GM19372 (cell line): ENCODE data around the gene POU4F1.
A peak's percentile ranks its signal among the peaks of the same experiment; 100 is the strongest.

Experiments used
- ATAC-seq: cut with Tn5 transposase; IDR thresholded peaks from one replicate; pipeline ENCODE4 v1.9.1; 2021; ENCODE audit warnings: mild to moderate bottlenecking, low read depth, moderate library complexity; ENCODE audit not compliant: unreplicated experiment

Gene POU4F1

DNA sequence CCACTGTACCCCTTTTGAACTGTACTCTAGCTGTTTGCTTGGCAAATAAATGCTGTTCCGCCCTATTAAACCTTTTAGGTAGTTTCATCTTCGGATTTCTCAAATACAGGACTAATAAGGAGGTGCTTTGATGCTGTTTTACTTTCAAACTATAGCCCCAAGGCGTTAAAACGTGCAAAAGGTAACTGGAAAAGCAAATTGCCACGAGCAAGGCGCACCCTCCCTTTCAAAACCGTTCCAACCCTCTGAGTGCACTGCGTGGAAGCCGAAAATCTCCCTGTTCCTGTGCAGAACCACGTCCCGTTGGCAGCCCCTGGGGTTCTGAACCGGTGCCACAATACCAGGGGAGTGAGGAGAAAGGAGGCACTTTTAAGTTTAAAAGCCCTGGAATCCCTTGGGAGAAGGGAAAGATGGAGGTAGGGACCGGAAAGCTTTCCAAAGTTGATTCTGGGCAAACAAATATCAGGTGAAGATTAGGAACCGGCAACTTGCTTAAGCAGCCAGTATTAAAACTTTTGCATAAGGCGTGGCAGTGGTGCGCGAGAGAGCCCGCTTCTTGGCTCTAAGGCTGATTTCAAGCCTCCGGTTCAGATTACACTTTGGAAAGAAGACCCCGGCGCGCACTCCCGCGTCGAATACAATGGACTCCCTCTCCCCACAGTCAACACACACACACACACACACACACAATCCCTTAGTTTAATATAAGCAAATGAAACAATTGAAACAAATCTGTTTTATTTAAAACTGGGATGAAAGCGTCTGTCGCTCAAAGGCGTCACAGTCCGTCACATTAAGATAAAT lies 9.5 kb downstream of the POU4F1 start:
- ATAC-seq: no peak

DNA sequence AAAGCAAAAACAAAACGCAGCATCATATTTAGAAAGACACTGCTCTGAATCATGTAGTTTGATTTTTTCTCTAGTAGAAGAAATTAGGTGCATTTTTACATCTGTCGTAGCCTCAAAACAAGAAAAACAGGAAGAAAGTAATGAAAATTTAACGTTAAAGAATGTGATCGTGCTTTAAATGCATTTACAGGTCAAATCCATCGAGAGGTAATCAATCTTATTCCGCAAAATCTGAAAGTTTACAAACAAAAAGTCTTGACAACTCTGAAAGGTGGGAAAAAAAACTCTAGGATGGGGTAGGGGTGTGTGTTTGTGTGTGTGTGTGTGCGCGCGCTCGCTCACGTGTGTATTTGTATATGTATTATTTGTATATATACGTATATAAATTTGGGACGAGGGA lies 10.2 kb downstream of the POU4F1 start:
- no peak for ATAC-seq

DNA sequence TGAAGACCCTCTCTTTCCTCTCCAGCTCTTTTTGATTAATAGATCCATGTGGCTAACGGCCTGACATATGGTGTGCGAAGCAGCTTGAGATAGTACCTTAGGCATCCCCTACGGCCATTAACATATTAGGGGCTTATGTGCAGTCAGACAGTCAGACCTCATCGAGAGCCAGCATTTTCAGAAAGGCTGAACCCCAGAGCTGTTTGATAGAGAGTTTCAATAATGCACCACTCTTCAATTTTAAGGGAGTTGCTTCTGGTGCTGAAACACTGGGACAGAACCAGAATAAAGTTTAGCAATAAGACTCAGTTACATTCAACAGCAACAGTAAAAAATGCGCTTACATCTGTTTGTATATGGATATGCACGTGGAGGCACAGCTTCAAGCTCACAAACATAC lies 10.8 kb downstream of the POU4F1 start:
- no peak for ATAC-seq

DNA sequence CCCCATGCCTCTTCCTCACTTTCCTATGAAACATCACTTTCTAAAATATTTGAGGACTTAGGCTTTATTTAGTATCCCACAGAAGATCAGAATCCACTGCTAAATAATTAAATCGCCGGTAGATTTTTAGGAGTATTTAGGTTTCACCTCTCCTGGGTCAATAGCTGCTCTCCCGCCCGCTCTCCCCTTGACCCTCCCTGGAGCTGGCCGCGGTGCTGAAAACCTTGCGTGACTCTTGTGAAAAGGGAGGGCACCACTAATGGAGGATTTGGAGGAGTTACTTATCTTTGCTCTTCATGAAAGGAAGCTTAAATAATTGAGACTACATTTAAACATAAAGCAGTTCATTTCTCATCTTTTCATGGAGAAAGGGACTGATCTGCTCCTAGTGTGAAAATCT lies 14.1 kb downstream of the POU4F1 start:
- no peak for ATAC-seq

DNA sequence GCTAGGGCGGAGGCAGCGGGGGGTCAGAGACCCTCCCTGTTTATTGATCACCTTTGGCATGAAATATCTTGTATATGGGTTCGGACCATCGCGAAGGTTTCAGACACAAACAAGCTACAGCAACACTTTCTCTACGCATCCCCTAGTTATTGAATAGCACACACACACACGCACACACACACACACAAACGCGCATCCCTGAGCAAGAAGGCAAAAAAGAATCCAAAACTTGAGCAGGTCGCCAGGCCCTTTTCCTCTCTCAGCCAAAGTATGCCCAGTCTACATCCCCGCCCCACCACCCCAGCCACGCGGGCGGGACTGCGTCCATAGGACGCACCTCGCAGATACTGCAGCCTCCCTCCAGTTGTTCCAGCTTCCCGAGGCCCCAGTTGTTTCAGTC lies 16.0 kb downstream of the POU4F1 start:
- ATAC-seq: no peak

DNA sequence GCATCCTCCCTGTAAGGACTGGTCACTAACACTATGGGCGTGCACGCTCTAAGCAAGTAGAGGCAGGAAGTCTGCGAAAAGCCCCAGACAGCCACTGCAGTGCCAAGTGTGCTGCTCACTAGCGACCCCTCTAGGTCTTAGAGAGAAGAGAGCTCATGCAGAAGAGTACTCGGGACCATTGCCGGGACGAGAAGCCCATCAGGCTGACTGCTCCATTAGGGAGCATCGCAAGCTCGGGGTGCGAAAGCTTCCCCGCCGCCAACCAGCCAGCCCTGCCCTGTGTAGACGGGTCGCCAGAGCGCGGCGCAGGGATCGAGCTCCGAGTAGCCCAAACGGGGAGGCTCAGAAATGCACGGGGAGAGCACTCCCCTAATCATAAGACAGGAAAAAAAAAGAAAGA lies 16.6 kb downstream of the POU4F1 start:
- ATAC-seq: no peak

DNA sequence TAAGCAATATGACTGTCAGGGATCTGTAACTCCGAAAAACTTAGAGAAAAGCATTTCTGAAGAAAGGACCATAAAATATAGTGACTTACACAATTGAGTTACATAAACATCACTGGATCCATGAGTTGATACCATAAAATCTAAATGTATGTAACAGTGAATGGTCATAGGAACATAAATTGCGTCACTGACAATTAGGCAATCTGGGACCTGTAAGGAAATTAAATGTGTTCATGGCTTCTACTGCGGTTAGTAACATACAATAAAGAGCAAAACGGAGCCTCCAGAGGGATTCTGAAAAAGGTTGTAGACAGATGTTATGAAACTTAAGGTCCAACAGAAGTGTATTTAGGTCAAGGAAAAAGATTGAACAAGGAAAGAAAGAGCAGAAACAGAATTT lies 27.1 kb downstream of the POU4F1 start:
- ATAC-seq: no peak

DNA sequence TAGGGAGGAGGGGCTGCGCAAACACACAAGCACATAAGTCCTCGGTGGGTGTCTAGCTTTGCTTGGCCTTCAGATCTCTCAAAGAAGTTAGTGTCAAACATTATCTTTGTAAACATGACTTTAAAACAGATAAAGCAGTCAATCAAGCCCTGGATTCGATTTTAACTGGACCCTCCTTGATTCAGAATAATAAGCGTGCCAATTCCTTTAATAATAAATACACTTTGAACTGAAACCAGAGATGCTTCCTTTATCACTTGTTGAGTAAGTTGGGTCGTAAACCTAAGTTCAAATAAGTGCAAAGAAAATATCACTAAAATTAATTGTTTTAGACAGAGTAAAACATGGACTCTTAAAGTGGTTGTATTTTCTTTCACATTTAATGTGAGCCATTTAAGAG lies 30.9 kb downstream of the POU4F1 start:
- ATAC-seq: no peak

DNA sequence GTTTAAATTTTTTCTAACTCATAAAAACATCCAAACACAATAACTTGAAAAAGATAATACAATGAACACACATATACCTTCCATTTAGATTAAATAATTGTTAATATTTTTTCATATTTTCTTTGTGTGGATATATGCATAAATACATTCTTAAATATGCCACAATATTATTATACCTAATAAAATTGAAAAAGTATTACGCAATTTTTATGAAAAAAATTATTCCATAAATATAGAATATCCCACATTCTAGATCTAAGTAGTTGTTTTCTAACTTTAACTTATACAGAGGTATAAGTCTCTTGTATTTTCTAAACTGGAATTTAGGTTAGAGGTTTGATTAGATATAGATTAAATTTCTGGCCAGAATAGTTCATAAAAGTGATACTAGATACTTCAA lies 34.3 kb downstream of the POU4F1 start:
- no peak for ATAC-seq

DNA sequence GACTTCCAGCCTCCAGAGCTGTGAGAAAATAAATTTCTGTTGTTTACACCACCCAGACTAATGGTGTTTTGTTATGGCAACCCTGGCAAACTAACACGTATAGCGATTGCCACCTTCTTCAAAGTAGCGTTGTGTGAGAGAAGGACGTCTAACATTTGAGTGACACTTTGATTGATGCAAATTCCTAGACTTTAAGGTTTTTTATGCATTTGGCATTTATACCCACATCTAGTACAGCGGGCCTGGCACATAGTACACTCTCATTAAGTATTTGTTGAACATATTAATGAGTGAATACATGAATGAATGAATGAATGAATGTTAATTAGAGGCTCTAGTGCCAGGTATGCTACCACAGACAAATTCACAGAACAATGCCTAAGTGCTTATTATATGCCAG lies 36.7 kb downstream of the POU4F1 start:
- no peak for ATAC-seq

DNA sequence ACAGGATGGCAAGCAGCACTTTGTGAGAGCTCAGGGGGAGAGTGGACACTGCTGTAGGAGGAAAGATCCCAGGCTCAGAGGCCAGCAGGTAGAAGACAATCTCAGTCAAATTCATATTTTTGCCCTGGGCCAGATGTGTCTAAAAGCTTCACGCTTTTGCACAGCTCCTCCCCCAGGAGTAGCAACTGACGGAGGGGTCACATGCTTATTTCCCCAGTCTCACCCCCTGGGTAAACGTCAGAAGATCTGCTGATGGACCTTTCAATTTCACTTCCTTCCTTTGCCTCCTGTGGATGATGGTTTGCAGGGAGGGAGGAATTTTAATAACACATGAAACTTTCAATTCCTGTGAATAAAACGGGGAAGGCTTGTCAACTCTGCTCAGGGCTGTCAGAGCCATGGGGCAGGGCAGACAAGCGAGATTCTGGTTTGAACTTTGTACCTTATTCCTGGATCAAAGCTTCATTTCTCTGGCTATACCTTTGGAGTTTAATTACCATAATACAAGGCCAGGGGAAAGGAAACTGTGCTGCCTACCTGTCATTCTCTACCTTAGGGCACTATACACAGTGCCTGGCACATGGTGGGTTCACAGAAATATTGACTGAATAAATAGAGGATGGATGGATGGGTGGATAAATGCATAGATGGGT lies 41.0 kb downstream of the POU4F1 start:
- ATAC-seq: peak; percentile 55
